H9 (cell line): ENCODE results near the gene OFD1. TPM values are rescaled to one million over a fixed set of nuclear protein-coding genes. Genes with fewer than 3 reads are reported as not detected.

ENCODE experiments used
- DNase-seq: peaks from one replicate; pipeline ENCODE4 v3.0.0-alpha.2; 2017
- H2AFZ ChIP-seq: one replicate; pipeline ENCODE4 v1.6.1; 2013; ENCODE audit warnings: mild to moderate bottlenecking, low read length, control low read depth, moderate library complexity
- H2AK5ac ChIP-seq: 2 replicates; pipeline ENCODE4 v1.6.1; 2013; ENCODE audit warnings: low read length, control low read depth, mixed read lengths; ENCODE audit not compliant: insufficient read length
- H2BK120ac ChIP-seq: one replicate; pipeline ENCODE4 v1.6.1; 2013; ENCODE audit warnings: low read depth, mild to moderate bottlenecking, low read length, control low read depth, inconsistent platforms; ENCODE audit not compliant: poor library complexity, severe bottlenecking
- H2BK12ac ChIP-seq: 2 replicates; pipeline ENCODE4 v1.6.1; 2013; ENCODE audit warnings: low read length, control low read depth, mixed read lengths, low read depth; ENCODE audit not compliant: insufficient read length
- H2BK15ac ChIP-seq: 2 replicates; pipeline ENCODE4 v1.6.1; 2013; ENCODE audit warnings: low read depth, low read length, control low read depth
- H2BK20ac ChIP-seq: one replicate; pipeline ENCODE4 v1.6.1; 2013; ENCODE audit warnings: low read depth, mild to moderate bottlenecking, low read length, control low read depth, inconsistent platforms; ENCODE audit not compliant: poor library complexity, severe bottlenecking
- H2BK5ac ChIP-seq: 2 replicates; pipeline ENCODE4 v1.6.1; 2013; ENCODE audit warnings: low read length, control low read depth, mixed read lengths; ENCODE audit not compliant: insufficient read length
- H3K14ac ChIP-seq: 2 replicates; pipeline ENCODE4 v1.6.1; 2013; ENCODE audit warnings: low read length, control low read depth; ENCODE audit not compliant: insufficient read depth
- H3K18ac ChIP-seq: 2 replicates; pipeline ENCODE4 v1.6.1; 2013; ENCODE audit warnings: low read depth, mild to moderate bottlenecking, mixed read lengths, low read length, control low read depth; ENCODE audit not compliant: insufficient read length
- H3K23ac ChIP-seq: 2 replicates; pipeline ENCODE4 v1.6.1; 2013; ENCODE audit warnings: low read length, control low read depth, mixed read lengths, low read depth; ENCODE audit not compliant: insufficient read length
- H3K23me2 ChIP-seq: 2 replicates; pipeline ENCODE4 v1.6.1; 2013; ENCODE audit warnings: low read depth, mild to moderate bottlenecking, mixed read lengths, low read length, control low read depth; ENCODE audit not compliant: insufficient read length, poor library complexity, severe bottlenecking
- H3K27ac ChIP-seq: 2 replicates; pipeline ENCODE4 v1.5.1; 2013; ENCODE audit warnings: low read length, control low read depth, mixed read lengths, low read depth; ENCODE audit not compliant: insufficient read length
- H3K27me3 ChIP-seq: 2 replicates; pipeline ENCODE4 v1.6.1; 2013; ENCODE audit warnings: low read length, control low read depth, inconsistent platforms; ENCODE audit not compliant: insufficient read depth
- H3K4ac ChIP-seq: 2 replicates; pipeline ENCODE4 v1.6.1; 2013; ENCODE audit warnings: low read depth, mild to moderate bottlenecking, control low read depth, inconsistent platforms, low read length, moderate library complexity
- H3K4me1 ChIP-seq: 2 replicates; pipeline ENCODE4 v1.6.1; 2013; ENCODE audit warnings: low read length, control low read depth, inconsistent platforms; ENCODE audit not compliant: insufficient read depth
- H3K4me2 ChIP-seq: 2 replicates; pipeline ENCODE4 v1.6.1; 2013; ENCODE audit warnings: low read length, control low read depth, mixed read lengths; ENCODE audit not compliant: insufficient read length, insufficient read depth
- H3K56ac ChIP-seq: 2 replicates; pipeline ENCODE4 v1.6.1; 2013; ENCODE audit warnings: low read depth, mild to moderate bottlenecking, mixed read lengths, low read length, control low read depth; ENCODE audit not compliant: insufficient read length
- H3K79me1 ChIP-seq: 2 replicates; pipeline ENCODE4 v1.6.1; 2013; ENCODE audit warnings: low read depth, mild to moderate bottlenecking, moderate library complexity, low read length, control low read depth, inconsistent platforms; ENCODE audit not compliant: insufficient read depth, poor library complexity, severe bottlenecking
- H3K79me2 ChIP-seq: 2 replicates; pipeline ENCODE4 v1.6.1; 2013; ENCODE audit warnings: low read length, control low read depth, inconsistent platforms; ENCODE audit not compliant: insufficient read depth
- H3K9ac ChIP-seq: 2 replicates; pipeline ENCODE4 v1.6.1; 2013; ENCODE audit warnings: low read length, control low read depth, mixed read lengths; ENCODE audit not compliant: insufficient read length; ENCODE audit errors: extremely low read depth
- H3K9me3 ChIP-seq: one replicate; pipeline ENCODE4 v1.6.1; 2013; ENCODE audit warnings: low read depth, low read length, inconsistent platforms; ENCODE audit not compliant: control insufficient read depth
- H3T11ph ChIP-seq: one replicate; pipeline ENCODE4 v1.6.1; 2013; ENCODE audit warnings: mild to moderate bottlenecking, low read length, control low read depth, inconsistent platforms
- H4K20me1 ChIP-seq: one replicate; pipeline ENCODE4 v1.6.1; 2013; ENCODE audit not compliant: control insufficient read depth, insufficient read length, insufficient read depth
- H4K5ac ChIP-seq: 2 replicates; pipeline ENCODE4 v1.6.1; 2013; ENCODE audit warnings: low read depth, mild to moderate bottlenecking, mixed read lengths, low read length, control low read depth; ENCODE audit not compliant: insufficient read length
- H4K8ac ChIP-seq: replicated peaks from 2 replicates; pipeline ENCODE4 v1.6.1; 2013; ENCODE audit warnings: low read length, control low read depth, mixed read lengths, low read depth; ENCODE audit not compliant: insufficient read length
- H4K91ac ChIP-seq: 2 replicates; pipeline ENCODE4 v1.6.1; 2013; ENCODE audit warnings: low read depth, mild to moderate bottlenecking, moderate library complexity, mixed read lengths, low read length, control low read depth; ENCODE audit not compliant: insufficient read length
- H3K27ac Mint-ChIP-seq, 3 experiments: 2 replicates in 2 of 3; 3 replicates in 1 of 3; pipeline ENCODE4 v1.8.0; 2020 to 2021; ENCODE audit warnings: mixed read lengths in 3 of 3, mild to moderate bottlenecking in 1 of 3, moderate library complexity in 1 of 3
- H3K27me3 Mint-ChIP-seq: 2 replicates; pipeline ENCODE4 v1.8.0; 2021; ENCODE audit warnings: low read depth, mild to moderate bottlenecking, moderate library complexity, mixed read lengths
- H3K36me3 Mint-ChIP-seq, 3 experiments: 2 replicates in 2 of 3; 3 replicates in 1 of 3; pipeline ENCODE4 v1.8.0; 2020 to 2021; ENCODE audit warnings: low read depth in 3 of 3, mixed read lengths in 3 of 3; ENCODE audit not compliant: insufficient read depth in 1 of 3
- H3K4me1 Mint-ChIP-seq, 2 experiments: 2 replicates each; pipeline ENCODE4 v1.8.0; 2020; ENCODE audit warnings: mixed read lengths in 2 of 2
- H3K4me3 Mint-ChIP-seq, 2 experiments: 2 replicates in 1 of 2; 3 replicates in 1 of 2; pipeline ENCODE4 v1.8.0; 2020 to 2021; ENCODE audit warnings: mild to moderate bottlenecking in 2 of 2, mixed read lengths in 2 of 2, moderate library complexity in 1 of 2
- H3K9me3 Mint-ChIP-seq, 2 experiments: 2 replicates in 1 of 2; 3 replicates in 1 of 2; pipeline ENCODE4 v1.8.0; 2020; ENCODE audit warnings: mild to moderate bottlenecking in 2 of 2, mixed read lengths in 2 of 2, moderate library complexity in 1 of 2
- WGBS: extraction: QIAGEN DNeasy Blood & Tissue Kit; methylation state at CpG from one replicate; pipeline ENCODE4 v1.1.7; 2013; ENCODE audit warnings: missing lambda C conversion rate, low lambda C conversion rate, mixed read lengths; ENCODE audit not compliant: insufficient read length; ENCODE audit errors: extremely low coverage; 5-methylcytosine and 5-hydroxymethylcytosine counted together
- total RNA-seq: library from RNA; stranded (reverse); gene quantifications from 2 replicates; pipeline ENCODE4 v1.2.1, GENCODE V29; 2021
- TF ChIP-seq, protein P1 (sequence below): fragments of 200-600 bp; sonication (generic); conservative IDR thresholded peaks from 3 replicates; pipeline ENCODE4 v1.8.0; 2021; ENCODE audit warnings: antibody characterized with exemption, mild to moderate bottlenecking

The OFD1 gene
- total RNA-seq, 1 experiment from 2014 or later: 36.0 TPM

DNA sequence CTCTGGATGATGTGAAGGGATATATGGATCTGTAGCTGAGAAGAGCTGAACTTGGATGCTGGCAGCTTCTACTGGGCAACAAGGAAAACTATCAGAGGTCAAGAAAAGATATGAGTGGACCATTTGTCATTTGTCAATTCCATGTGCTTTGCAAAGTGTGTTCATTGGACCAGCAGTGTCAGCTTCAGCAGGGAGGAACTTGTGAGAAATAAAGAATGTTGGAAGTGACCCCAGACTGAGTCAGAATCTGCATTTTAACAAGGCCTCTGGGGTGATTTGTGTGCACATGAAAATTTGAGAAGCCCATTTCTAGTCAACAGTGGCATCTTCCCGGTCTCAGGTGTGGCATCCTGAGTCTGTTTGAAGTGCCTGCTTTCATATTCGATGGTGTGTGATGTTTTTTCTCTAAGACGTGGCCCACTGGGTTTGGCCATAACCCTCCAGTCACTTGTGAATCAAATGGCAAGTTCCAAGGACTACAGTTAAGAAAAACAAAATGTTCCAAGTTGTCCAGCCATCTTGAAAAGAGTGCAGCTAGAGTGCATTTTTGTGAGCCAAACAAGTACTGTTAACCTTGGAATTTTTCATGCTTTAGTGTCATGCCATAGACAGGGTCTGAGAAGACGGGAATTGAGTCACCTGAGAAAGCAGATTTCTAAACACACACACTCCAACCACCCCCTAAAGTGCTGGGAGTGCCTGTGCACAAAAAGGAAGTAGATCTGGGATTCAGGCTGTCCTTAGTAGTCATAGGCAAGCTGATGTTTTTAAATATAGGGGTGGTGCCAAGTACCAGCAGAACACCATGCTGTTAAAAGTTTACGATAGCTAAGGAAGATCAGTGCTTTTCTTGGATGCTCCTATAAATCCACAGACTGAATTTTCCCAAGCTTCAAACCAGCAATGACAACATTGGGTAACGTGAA, 55.9 kb downstream of the OFD1 start:
- Mint-ChIP-seq H3K9me3 (peaks cover 21 to 35% of the 10 kb centered on the region in 2 experiments), H3K27ac (0 out of 7 replicates have a peak overlapping the region, but pooled peaks of 1 of the 3 experiments have one; percentile 17), H3K4me1 (peaks cover 19 to 27% of the 10 kb centered on the region in 2 experiments), H3K4me3 (no peak overlapping the region), H3K36me3 (peaks cover 0 to 6% (median 3%) of the 10 kb centered on the region in 3 experiments; a peak in 5 of 7 replicates), H3K27me3 (no peaks in the 10 kb centered on the region)
- no peak overlapping the region for H3K9ac ChIP-seq
- H3K14ac ChIP-seq: no peak overlapping the region
- no peak overlapping the region for H2BK15ac ChIP-seq
- H3K23ac ChIP-seq: no peak overlapping the region
- H3K79me2 ChIP-seq: 0 out of 2 replicates have a peak, but pooled peaks cover 2% of the 10 kb centered on the region
- no peaks in the 10 kb centered on the region for H4K20me1 ChIP-seq
- DNase-seq: no peak
- H2BK120ac ChIP-seq: no peak overlapping the region
- no peaks in the 10 kb centered on the region for H3K27me3 ChIP-seq
- WGBS: no CpG with 5 or more reads among the region's 6 CpGs
- no peak overlapping the region for H2BK5ac ChIP-seq
- H2BK20ac ChIP-seq: no peak overlapping the region
- TF ChIP-seq, protein P1, sequence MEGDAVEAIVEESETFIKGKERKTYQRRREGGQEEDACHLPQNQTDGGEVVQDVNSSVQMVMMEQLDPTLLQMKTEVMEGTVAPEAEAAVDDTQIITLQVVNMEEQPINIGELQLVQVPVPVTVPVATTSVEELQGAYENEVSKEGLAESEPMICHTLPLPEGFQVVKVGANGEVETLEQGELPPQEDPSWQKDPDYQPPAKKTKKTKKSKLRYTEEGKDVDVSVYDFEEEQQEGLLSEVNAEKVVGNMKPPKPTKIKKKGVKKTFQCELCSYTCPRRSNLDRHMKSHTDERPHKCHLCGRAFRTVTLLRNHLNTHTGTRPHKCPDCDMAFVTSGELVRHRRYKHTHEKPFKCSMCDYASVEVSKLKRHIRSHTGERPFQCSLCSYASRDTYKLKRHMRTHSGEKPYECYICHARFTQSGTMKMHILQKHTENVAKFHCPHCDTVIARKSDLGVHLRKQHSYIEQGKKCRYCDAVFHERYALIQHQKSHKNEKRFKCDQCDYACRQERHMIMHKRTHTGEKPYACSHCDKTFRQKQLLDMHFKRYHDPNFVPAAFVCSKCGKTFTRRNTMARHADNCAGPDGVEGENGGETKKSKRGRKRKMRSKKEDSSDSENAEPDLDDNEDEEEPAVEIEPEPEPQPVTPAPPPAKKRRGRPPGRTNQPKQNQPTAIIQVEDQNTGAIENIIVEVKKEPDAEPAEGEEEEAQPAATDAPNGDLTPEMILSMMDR: no peak
- H2BK12ac ChIP-seq: no peak overlapping the region
- no peak overlapping the region for H3K27ac ChIP-seq
- no peak overlapping the region for H4K5ac ChIP-seq
- H3K79me1 ChIP-seq: no peaks in the 10 kb centered on the region
- no peak overlapping the region for H3K4ac ChIP-seq
- H4K8ac ChIP-seq: no peak overlapping the region
- H3K9me3 ChIP-seq: no peaks in the 10 kb centered on the region
- H3K23me2 ChIP-seq: no peaks in the 10 kb centered on the region
- no peak overlapping the region for H3K18ac ChIP-seq
- no peak overlapping the region for H3K4me2 ChIP-seq
- no peak overlapping the region for H2AK5ac ChIP-seq
- no peak overlapping the region for H3T11ph ChIP-seq
- H3K4me1 ChIP-seq: no peaks in the 10 kb centered on the region; the same call in 1 of the 2 replicates
- H4K91ac ChIP-seq: no peak overlapping the region
- no peak overlapping the region for H2AFZ ChIP-seq
- H3K56ac ChIP-seq: no peak overlapping the region
